Psoas muscle (tissue), 8 donors: Measurements from ENCODE around the gene NDUFB7. TPM values are rescaled to one million over a fixed set of nuclear protein-coding genes. Genes with fewer than 3 reads are reported as not detected.

Experiments
- ATAC-seq, 4 donors: fragments of 200-7000 bp; cut with Tn5 transposase; one replicate each; pipeline ENCODE4 v1.9.1; 2020; ENCODE audit warnings: moderate library complexity in 3 of 4, mild to moderate bottlenecking in 2 of 4
- DNase-seq, 2 donors: peaks; one replicate each; pipeline ENCODE4 v3.0.0-alpha.2; 2020
- H3K27ac ChIP-seq: fragments of 200-600 bp; one replicate; pipeline ENCODE4 v1.8.0; 2022
- H3K27me3 ChIP-seq, 3 donors: fragments of 200-600 bp in 1 of 3; one replicate each; pipeline versions ENCODE4 v1.6.1 to v1.8.0; 2013 to 2022; ENCODE audit warnings: low read length in 2 of 3, mild to moderate bottlenecking in 2 of 3, moderate library complexity in 1 of 3; ENCODE audit not compliant: insufficient read depth in 3 of 3
- H3K36me3 ChIP-seq, 2 donors: fragments of 200-600 bp in 1 of 2; one replicate each; pipeline versions ENCODE4 v1.6.1 to v1.8.0; 2013 to 2022; ENCODE audit warnings: low read depth in 1 of 2, mild to moderate bottlenecking in 1 of 2, moderate library complexity in 1 of 2; ENCODE audit not compliant: insufficient read depth in 1 of 2
- H3K4me1 ChIP-seq: fragments of 200-600 bp; one replicate; pipeline ENCODE4 v1.8.0; 2022
- H3K4me3 ChIP-seq: fragments of 200-600 bp; one replicate; pipeline ENCODE4 v1.8.0; 2022; ENCODE audit warnings: mild to moderate bottlenecking
- H3K9me3 ChIP-seq: fragments of 200-600 bp; one replicate; pipeline ENCODE4 v1.8.0; 2022
- WGBS, 3 donors: extraction: QIAGEN DNeasy Blood & Tissue Kit; methylation state at CpG; one replicate each; pipeline versions ENCODE4 v1.1.6 to v1.1.7; 2013; 5-methylcytosine and 5-hydroxymethylcytosine counted together
- intact Hi-C, 2 donors: fragments of 100-400 bp; cut with DNase I; formaldehyde crosslinking; loops; one replicate each; pipeline versions ENCODE4 v1.11.0 to v1.14.2; 2022
- polyA plus RNA-seq, 3 donors: library from polyadenylated mRNA; stranded (reverse); fragments of 200-250 nt; gene quantifications; one replicate each; pipeline ENCODE4 v1.2.3, GENCODE V29; 2013
- total RNA-seq, 4 donors: library from RNA; stranded (reverse); fragmentation: NEBNext Ultra II Directional in 2 of 4; extraction: Animal tissue kit (Norgen Biotek cat#: 25700) in 2 of 4; gene quantifications; one replicate each; pipeline versions ENCODE4 v1.2.1 to v1.2.4, GENCODE V29; 2021 to 2023
- TF ChIP-seq, protein P1 (sequence below): fragments of 200-600 bp; IDR thresholded peaks from one replicate; pipeline ENCODE4 v1.8.0; 2022; ENCODE audit warnings: antibody characterized with exemption
- donor health status: healthy with polysubstance abuse.
- donor health status: DM: no; HTN: no; CAD: no; lungs with moderate emphysema.
- donor health status: Bipolar disorder and iron deficiency.
- donor health status: healthy.
- donor health status: DM: yes; HTN: yes; CAD: no.
- donor health status: DM: no; HTN: no; CAD: no.
- donor health status: DM: no; HTN: no; CAD: no.
- donor health status: DM: yes; HTN: yes; CAD: no.

Gene NDUFB7
- total and polyA plus RNA-seq, 7 donors: 216 to 805 (median 306) TPM

GRCh38 chr19:14556662-14557188 lies 15.1 kb downstream of the NDUFB7 start:
- no peaks in the 10 kb centered on the region for H3K27me3 ChIP-seq
- TF ChIP-seq, protein P1, sequence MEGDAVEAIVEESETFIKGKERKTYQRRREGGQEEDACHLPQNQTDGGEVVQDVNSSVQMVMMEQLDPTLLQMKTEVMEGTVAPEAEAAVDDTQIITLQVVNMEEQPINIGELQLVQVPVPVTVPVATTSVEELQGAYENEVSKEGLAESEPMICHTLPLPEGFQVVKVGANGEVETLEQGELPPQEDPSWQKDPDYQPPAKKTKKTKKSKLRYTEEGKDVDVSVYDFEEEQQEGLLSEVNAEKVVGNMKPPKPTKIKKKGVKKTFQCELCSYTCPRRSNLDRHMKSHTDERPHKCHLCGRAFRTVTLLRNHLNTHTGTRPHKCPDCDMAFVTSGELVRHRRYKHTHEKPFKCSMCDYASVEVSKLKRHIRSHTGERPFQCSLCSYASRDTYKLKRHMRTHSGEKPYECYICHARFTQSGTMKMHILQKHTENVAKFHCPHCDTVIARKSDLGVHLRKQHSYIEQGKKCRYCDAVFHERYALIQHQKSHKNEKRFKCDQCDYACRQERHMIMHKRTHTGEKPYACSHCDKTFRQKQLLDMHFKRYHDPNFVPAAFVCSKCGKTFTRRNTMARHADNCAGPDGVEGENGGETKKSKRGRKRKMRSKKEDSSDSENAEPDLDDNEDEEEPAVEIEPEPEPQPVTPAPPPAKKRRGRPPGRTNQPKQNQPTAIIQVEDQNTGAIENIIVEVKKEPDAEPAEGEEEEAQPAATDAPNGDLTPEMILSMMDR: peak; percentile 96
- intact Hi-C loops: no loop called here
- ATAC-seq (peak; percentile 56 to 64 (median 60)), DNase-seq (peak; percentile 82 to 94)
- 6 to 8% (median 7%) methylated on average over 18 of the region's 18 CpGs for WGBS, 3 donors
- H3K36me3 ChIP-seq: peaks cover 0 to 10% of the 10 kb centered on the region in 2 donors
- H3K9me3 ChIP-seq: no peaks in the 10 kb centered on the region
- H3K4me1 ChIP-seq: peaks cover 58% of the 10 kb centered on the region
- H3K4me3 ChIP-seq: peak overlapping the region; percentile 33
- H3K27ac ChIP-seq: peak overlapping the region; percentile 96

- no peak for ATAC-seq
- Histone ChIP-seq H3K4me1 (peaks cover 57% of the 10 kb centered on the region), H3K27me3 (no peaks in the 10 kb centered on the region), H3K27ac (peak overlapping the region; percentile 96), H3K9me3 (no peaks in the 10 kb centered on the region), H3K4me3 (peak overlapping the region; percentile 33), H3K36me3 (peaks cover 0 to 10% of the 10 kb centered on the region in 2 donors)
- intact Hi-C loops: no loop called here
- no peak for DNase-seq
- 73 to 87% (median 80%) methylated on average over 12 of the region's 12 CpGs for WGBS, 3 donors
- TF ChIP-seq, protein P1: no peak
Measured at GRCh38 chr19:14555918-14556661, 15.8 kb downstream of the NDUFB7 start.

DNA sequence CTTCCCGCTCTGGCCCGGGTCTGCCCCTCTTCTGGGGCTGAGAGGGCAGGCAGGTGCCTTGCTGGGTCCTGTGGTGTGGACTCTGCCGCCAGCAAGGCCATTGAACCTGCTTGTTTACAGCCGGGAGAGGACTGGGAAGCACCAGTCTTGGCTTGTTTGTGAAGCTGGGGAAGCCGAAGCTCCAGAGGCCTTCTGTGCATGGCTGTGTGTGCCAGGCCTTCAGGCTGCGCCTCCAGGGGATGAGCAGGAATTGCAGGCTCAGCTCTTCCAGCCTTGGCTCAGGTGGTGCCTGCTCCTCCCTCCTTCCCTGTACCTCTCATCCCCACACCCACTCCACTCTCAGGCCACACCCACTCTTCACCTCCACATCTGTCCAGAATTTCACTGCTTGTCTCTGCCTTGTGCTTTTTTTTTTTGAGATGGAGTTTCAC lies 17.5 kb downstream of the NDUFB7 start:
- peak overlapping the region; percentile 25 for H3K4me3 ChIP-seq
- peak; percentile 20 to 35 (median 24) for ATAC-seq
- intact Hi-C loops: no loop called here
- DNase-seq: no peak
- peaks cover 56% of the 10 kb centered on the region for H3K4me1 ChIP-seq
- no peaks in the 10 kb centered on the region for H3K27me3 ChIP-seq
- 28 to 46% (median 31%) methylated on average over 5 to 6 of the region's 6 CpGs for WGBS, 3 donors
- peak overlapping the region; percentile 96 for H3K27ac ChIP-seq
- H3K36me3 ChIP-seq: peaks cover 0 to 20% of the 10 kb centered on the region in 2 donors
- TF ChIP-seq, protein P1: no peak
- no peaks in the 10 kb centered on the region for H3K9me3 ChIP-seq

GRCh38 chr19:14553939-14554243 lies 18.0 kb downstream of the NDUFB7 start:
- 59 to 71% (median 62%) methylated on average over 9 of the region's 9 CpGs for WGBS, 3 donors
- Histone ChIP-seq H3K4me1 (peaks cover 56% of the 10 kb centered on the region), H3K27ac (peak overlapping the region; percentile 96)

More at GRCh38 chr19:14553939-14554243, 18.0 kb downstream of the NDUFB7 start:
- H3K36me3 ChIP-seq: peaks cover 0 to 26% of the 10 kb centered on the region in 2 donors
- H3K4me3 ChIP-seq: peak overlapping the region; percentile 25
- no peaks in the 10 kb centered on the region for H3K27me3 ChIP-seq
- intact Hi-C loops: no loop called here
- H3K9me3 ChIP-seq: no peaks in the 10 kb centered on the region
- TF ChIP-seq, protein P1: no peak
- ATAC-seq (no peak), DNase-seq (no peak)
